CD4-positive, alpha-beta T cell treated with Interleukin-6 for 4 hours (primary cell): ENCODE measurements around the gene ADAM8.
A peak's percentile ranks its signal among the peaks of the same experiment; 100 is the strongest.
"Not testable (repeated sequence)": the region's sequence is repeated elsewhere in the genome, so short reads cannot be mapped to it uniquely, and the experiment has no call there.

Experiments used
- DNase-seq: peaks from one replicate; pipeline ENCODE4 v3.0.0-alpha.2; 2020; ENCODE audit warnings: mixed read lengths

ADAM8 gene

GRCh38 chr10:133229265-133230043 lies 47.2 kb downstream of the ADAM8 start:
- no peak for DNase-seq

- no peak for DNase-seq
Observed at GRCh38 chr10:133227256-133227655, 49.4 kb downstream of the ADAM8 start.

GRCh38 chr10:133226251-133226808 lies 50.3 kb downstream of the ADAM8 start:
- DNase-seq = peak; percentile 20

GRCh38 chr10:133225707-133226191 lies 50.9 kb downstream of the ADAM8 start:
- DNase-seq = no peak

- DNase-seq = no peak
Observed at GRCh38 chr10:133224756-133225372, 51.8 kb downstream of the ADAM8 start.

- DNase-seq = no peak
Observed at GRCh38 chr10:133224076-133224475, 52.6 kb downstream of the ADAM8 start.

GRCh38 chr10:133221756-133222155 lies 54.9 kb downstream of the ADAM8 start:
- DNase-seq = not testable (repeated sequence)

- DNase-seq = no peak
Observed at GRCh38 chr10:133221331-133221730, 55.3 kb downstream of the ADAM8 start.

- DNase-seq = no peak
Observed at GRCh38 chr10:133219782-133220181, 56.9 kb downstream of the ADAM8 start.

GRCh38 chr10:133218891-133219290 lies 57.8 kb downstream of the ADAM8 start:
- no peak for DNase-seq

- no peak for DNase-seq
Observed at GRCh38 chr10:133217800-133218589, 58.7 kb downstream of the ADAM8 start.

GRCh38 chr10:133216776-133217175 lies 59.9 kb downstream of the ADAM8 start:
- DNase-seq = no peak

GRCh38 chr10:133215586-133215985 lies 61.1 kb downstream of the ADAM8 start:
- no peak for DNase-seq

GRCh38 chr10:133214468-133215410 lies 61.9 kb downstream of the ADAM8 start:
- no peak for DNase-seq

GRCh38 chr10:133213641-133214467 lies 62.8 kb downstream of the ADAM8 start:
- no peak for DNase-seq

- no peak for DNase-seq
Observed at GRCh38 chr10:133212853-133213494, 63.7 kb downstream of the ADAM8 start.
